Measurements from ENCODE around the gene CFAP97D2.
"Not testable (repeated sequence)": the region's sequence is repeated elsewhere in the genome, so short reads cannot be mapped to it uniquely, and the experiment has no call there.

The CFAP97D2 gene

GRCh38 chr13:114158869-114159666 lies 20.0 kb upstream of the CFAP97D2 start:
- DNase-seq (ENCODE audit: low spot score): not testable (repeated sequence)

- DNase-seq (ENCODE audit: low spot score): no peak
Observed at GRCh38 chr13:114161028-114161556, 18.0 kb upstream of the CFAP97D2 start.

- DNase-seq (ENCODE audit: low spot score): no peak
Observed at GRCh38 chr13:114161644-114162532, 17.2 kb upstream of the CFAP97D2 start.

- no peak for DNase-seq (ENCODE audit: low spot score)
Observed at GRCh38 chr13:114162533-114162922, 16.5 kb upstream of the CFAP97D2 start.

- no peak for DNase-seq (ENCODE audit: low spot score)
Observed at GRCh38 chr13:114164053-114164452, 15.0 kb upstream of the CFAP97D2 start.

DNA sequence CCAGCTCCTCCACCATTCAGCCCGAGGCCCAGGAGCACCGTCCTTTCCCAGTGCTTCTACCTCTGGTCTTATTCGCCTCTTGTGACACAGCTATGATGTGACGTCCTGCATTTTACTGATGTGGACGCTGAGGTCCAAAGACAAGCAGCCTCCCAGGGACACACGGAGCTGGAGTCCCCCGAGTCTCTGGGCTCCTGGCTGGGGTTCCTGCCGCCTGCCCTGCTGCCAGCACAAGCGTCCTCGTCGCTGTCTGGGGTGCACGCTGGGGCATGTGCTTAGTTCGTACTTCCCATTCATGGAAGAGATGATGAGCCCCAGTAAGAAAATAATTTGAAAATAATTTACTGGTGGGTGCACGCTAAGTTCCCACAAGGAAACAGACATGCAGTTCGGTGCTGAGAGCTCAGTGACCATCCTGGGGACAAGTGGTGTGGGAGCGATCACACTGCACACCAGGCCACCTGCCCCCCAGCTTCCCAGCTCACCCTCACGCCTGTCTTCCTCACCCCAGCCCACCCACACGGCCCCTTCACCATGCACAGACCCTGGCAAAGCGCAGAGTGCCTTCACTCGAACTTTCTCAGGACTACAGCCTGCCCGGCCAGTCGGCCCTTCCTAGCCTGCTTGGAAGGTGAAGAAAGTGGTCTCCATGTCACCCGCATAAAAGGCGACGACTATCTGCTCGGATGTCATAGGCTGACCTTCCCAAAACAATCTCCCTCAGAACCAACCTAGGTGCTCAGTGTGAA lies 14.2 kb upstream of the CFAP97D2 start:
- DNase-seq (ENCODE audit: low spot score): no peak

DNA sequence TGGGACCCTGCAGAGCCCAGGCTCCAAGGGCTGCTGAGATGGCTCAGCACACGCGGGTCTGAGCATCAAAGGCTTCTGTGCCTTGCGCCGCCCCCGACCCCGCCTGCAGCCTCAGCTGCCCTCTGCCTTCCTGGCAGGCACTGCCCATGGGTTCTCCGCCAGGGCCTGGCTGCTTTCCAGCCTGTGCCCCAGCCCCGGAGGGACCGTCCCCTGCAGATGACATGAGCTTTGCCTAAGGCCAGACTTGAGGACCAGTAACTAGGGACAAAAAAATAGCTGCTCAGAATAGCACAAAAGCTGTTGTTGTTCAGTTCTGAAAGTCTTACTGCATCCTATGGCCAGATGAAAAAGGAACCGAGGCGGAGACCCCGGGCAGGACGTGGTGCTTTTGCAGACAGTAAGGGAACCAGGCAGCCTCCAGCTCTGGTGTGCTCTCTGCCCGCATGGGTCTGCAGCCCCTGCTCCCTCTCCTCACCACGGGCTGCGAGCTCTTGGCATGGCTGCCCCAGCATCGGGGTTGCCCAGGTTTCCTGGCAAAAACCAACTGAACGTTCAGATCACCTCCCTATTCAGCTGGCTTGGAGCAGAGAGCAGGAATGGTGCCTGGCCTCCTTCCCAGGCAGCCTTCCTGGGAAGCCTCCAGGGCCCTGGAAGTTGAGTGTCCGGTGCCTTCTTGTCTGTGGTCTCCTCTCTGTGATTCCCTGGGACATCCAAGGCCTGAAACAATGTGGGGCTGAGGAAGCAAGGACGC lies 12.5 kb upstream of the CFAP97D2 start:
- no peak for DNase-seq (ENCODE audit: low spot score)

DNA sequence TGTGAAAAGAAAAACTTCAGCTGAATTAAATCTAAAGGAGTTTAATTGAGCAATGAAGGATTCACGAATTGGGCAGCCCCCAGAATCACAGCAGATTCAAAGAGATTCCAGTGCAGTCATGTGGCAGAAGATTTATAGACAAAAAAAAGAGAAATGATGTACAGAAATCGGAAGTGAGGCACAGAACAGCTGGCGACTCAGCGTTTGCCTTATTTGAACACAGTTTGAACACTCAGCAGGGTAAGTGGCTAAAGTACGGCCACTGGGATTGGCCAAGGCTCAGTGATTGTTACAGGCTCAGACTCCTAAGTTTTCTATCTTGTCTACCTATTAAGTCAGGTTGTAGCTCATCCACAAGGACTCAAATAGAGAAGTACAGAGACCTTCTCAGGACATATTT lies 11.6 kb upstream of the CFAP97D2 start:
- no peak for DNase-seq (ENCODE audit: low spot score)

- DNase-seq (ENCODE audit: low spot score): no peak
Observed at GRCh38 chr13:114167885-114168284, 11.2 kb upstream of the CFAP97D2 start.

- DNase-seq (ENCODE audit: low spot score): no peak
Observed at GRCh38 chr13:114173272-114173671, 5.8 kb upstream of the CFAP97D2 start.

- no peak for DNase-seq (ENCODE audit: low spot score)
Observed at GRCh38 chr13:114173745-114174144, 5.3 kb upstream of the CFAP97D2 start.

GRCh38 chr13:114174529-114174961 lies 4.5 kb upstream of the CFAP97D2 start:
- no peak for DNase-seq (ENCODE audit: low spot score)

- not testable (repeated sequence) for DNase-seq (ENCODE audit: low spot score)
Observed at GRCh38 chr13:114176359-114176902, 2.6 kb upstream of the CFAP97D2 start.

- no peak for DNase-seq (ENCODE audit: low spot score)
Observed at GRCh38 chr13:114177245-114178010, 1.6 kb upstream of the CFAP97D2 start.

DNA sequence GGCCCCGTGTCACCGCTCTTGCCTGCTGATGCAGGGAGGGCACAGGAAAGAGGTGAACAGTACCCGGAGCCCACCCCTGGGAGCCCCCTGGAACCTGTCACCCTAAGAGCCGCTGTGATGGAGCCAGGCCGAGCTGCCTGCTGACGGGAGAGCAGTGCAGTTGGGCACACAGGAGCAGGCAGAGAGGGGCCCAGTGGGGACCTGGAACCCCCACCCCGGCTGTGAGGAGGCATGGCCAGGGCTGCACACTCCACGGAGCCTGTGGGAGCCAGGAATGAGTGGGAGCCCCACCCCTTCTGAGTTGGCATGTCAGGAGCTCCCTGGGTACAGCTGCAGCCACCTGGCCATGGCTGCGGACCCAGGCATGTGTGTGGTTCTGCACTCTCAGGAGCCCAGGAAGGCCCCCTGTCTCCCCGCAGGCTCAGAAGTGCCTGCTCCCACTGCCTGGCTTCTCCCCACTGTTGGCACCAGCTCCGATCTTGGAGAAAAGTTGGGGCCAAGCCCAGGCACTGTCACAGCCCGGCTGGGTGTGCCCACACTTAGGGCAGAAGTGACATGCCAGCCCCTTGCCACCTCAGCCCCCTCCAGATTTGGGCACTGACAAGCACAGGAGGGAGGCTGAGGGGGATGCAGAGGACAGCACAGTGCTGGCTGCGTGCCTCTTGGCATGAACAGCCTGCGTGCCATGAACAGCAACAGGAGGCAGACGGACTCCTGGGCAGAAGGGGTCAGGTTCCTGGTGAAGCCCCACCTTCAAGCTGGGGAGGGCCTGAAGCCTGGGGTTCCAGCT lies 6.3 kb downstream of the CFAP97D2 start:
- DNase-seq (ENCODE audit: low spot score): no peak

DNA sequence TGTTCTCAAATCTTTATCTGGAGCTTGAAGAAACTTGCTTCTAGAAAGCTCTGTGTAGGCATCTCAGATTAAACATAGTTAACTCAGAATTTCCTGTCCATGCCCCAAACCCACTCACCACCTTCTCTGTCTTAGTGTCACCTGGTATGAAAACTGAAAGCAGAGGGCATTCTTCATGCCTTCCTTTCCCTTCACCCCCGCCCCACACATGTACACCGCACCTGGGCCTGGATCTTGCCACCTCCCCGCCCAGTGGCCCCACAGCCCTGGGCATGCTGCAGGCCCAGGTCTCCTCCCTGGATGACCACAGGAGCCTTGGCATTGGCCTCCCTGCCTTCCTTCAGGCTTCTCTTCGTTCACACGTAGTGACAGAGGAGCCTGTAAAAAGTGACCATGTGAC lies 15.8 kb downstream of the CFAP97D2 start:
- DNase-seq (ENCODE audit: low spot score): no peak

GRCh38 chr13:114196629-114197028 lies 17.6 kb downstream of the CFAP97D2 start:
- DNase-seq (ENCODE audit: low spot score): no peak

DNA sequence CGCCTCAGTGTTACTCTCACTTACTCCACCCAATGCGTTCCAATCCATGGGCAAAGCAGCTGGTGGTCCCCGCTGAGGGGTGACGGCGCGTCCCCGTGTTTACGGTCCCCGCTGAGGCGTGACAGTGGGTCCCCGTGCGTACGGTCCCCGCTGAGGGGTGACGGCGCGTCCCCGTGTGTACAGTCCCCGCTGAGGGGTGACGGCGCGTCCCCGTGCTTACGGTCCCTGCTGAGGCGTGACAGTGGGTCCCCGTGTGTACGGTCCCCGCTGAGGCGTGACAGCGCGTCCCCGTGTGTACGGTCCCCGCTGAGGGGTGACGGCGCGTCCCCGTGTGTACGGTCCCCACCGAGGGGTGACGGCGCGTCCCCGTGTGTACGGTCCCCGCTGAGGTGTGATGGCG lies 19.5 kb downstream of the CFAP97D2 start:
- DNase-seq (ENCODE audit: low spot score): no peak

DNA sequence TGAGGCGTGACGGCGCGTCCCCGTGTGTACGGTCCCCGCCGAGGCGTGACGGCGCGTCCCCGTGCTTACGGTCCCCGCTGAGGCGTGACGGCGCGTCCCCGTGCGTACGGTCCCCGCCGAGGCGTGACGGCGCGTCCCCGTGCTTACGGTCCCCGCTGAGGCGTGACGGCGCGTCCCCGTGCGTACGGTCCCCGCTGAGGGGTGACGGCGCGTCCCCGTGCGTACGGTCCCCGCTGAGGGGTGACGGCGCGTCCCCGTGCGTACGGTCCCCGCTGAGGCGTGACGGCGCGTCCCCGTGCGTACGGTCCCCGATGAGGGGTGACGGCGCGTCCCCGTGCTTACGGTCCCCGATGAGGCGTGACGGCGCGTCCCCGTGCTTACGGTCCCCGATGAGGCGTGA lies 20.5 kb downstream of the CFAP97D2 start:
- not testable (repeated sequence) for DNase-seq (ENCODE audit: low spot score)

Measured in NAMALWA (cell line).